WTC11 (cell line): ENCODE data around the gene STAMBP.

ENCODE experiments used
- ATF2 ChIP-seq: sonication (generic); formaldehyde crosslinking; IDR thresholded peaks from 2 replicates; pipeline ENCODE4 v1.8.1; 2022; ENCODE audit warnings: low read depth, missing genetic modification reagents, borderline replicate concordance
- CTCF ChIP-seq: fragments of 200-600 bp; IDR thresholded peaks from 2 replicates; pipeline ENCODE4 v1.8.0; 2022; ENCODE audit warnings: antibody characterized with exemption
- IRF2 ChIP-seq: sonication (generic); formaldehyde crosslinking; IDR thresholded peaks from 2 replicates; pipeline ENCODE4 v1.8.0; 2022; ENCODE audit warnings: low read depth, missing genetic modification reagents, borderline replicate concordance

GRCh38 chr2:73899801-73900336, 71.1 kb downstream of the STAMBP start:
- no peak for TF ChIP-seq CTCF
- TF ChIP-seq ATF2 (CRISPR knock-in tag) = no peak
- TF ChIP-seq IRF2 (CRISPR knock-in tag) = no peak
